Kidney glomerular epithelial cell (primary cell): ENCODE data around the gene TMEM203.

ENCODE experiments used
- DNase-seq: peaks from one replicate; lab custom pipeline; 2025; lab: John Stamatoyannopoulos, UW

The TMEM203 gene

DNA sequence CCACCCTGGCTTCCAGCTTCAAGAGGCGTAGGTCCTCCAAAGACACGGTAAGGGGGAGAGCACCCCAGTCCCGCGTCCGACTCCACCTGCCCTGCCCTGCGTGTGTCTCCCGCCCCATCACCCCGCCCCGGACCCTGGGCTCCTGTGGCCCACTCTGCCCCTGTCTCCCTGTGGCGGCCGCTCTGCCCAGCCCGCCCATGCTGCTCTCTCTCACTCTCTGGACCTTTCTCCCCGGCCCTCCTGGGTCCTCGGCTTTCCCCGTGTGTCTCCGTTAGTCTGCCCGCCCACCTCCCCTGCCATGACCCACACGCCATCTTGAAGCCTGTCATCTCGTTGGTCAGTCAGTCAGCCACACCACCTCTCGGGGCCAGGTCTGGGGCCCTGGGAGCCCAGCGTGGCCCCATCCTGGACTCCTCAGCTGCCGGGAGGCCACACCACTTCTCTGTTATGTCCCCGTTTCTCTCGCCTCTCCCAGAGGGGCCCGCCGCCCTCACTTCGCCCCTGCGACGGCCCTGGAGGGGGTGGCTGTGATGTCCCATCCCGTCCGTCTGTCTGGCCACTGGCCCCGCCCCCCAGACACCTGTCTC, 40.1 kb downstream of the TMEM203 start:
- DNase-seq = no peak

DNA sequence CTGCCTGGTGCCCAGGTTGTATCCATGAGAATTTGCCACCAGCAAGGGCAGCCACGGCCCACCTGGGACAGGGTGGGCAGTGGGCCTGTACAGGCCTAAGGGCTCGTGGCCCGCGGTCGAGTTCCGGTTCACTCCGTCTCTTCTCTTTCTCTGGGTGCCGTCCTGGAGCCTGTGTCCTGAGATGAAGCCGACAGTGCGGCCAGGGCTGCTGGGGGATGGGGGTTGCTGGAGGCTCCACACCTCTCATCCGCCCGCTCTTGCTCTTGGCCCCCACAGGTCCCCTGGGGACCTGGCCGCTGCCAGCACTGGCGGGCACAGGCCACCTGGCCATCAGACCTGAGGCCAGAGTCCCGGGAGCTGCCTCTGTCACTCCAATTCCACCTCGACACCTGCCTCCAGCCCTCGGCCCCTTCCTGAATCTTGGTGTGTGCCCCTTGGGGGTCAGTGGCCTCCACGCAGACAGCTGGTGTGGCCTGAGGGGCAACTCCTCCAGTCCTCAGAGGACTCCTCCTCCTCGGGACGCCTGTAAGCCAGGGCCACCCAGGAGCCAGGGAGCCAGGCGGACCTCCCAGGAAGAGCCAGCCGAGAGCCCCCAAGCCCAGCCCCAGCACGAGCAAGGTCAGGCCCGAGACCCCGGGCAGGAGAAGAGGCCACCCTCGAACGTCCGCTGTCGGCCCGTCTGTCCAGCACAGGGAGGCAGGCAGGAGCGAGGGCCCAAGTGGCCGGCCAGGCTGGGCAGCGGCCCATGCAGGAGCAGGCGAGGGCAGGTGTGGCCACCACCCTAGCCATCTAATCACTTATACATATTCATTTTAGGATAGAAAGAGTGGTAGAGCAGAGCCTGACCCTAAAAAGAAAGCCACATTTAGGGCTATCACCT, 40.8 kb downstream of the TMEM203 start:
- no peak for DNase-seq

DNA sequence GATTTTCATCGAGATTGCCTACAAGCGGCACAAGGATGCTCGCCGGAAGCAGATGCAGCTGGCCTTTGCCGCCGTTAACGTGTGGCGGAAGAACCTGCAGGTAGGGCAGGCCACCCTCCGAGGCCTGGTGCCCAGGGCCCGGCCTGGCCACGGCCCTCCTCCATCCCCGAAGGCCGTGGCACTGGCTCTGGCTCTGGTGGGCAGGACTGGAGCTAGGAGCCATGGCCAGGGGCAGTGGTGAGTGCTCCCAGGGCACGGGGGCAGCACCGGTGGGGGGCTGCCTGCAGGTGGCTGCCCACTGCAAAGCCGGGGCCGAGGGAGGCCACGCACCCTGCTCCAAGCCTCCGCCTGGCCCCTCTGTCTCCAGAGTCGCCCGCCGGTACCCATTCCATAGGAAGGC, 41.6 kb downstream of the TMEM203 start:
- no peak for DNase-seq

DNA sequence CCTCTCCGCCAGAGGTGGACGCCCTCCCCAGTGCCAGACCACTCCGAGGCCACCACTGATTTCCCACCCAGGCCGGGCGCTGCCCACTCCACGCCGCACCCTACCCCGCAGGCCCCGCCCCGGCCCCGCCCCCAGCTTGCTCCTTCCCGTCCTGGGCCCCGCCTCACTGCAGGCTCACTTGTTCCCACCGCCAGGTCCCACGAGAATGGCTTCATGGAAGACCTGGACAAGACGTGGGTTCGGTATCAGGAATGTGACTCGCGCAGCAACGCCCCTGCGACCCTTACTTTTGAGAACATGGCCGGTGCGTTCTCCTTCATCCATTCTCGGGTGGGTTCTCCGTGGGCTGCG, 42.1 kb downstream of the TMEM203 start:
- DNase-seq = no peak

DNA sequence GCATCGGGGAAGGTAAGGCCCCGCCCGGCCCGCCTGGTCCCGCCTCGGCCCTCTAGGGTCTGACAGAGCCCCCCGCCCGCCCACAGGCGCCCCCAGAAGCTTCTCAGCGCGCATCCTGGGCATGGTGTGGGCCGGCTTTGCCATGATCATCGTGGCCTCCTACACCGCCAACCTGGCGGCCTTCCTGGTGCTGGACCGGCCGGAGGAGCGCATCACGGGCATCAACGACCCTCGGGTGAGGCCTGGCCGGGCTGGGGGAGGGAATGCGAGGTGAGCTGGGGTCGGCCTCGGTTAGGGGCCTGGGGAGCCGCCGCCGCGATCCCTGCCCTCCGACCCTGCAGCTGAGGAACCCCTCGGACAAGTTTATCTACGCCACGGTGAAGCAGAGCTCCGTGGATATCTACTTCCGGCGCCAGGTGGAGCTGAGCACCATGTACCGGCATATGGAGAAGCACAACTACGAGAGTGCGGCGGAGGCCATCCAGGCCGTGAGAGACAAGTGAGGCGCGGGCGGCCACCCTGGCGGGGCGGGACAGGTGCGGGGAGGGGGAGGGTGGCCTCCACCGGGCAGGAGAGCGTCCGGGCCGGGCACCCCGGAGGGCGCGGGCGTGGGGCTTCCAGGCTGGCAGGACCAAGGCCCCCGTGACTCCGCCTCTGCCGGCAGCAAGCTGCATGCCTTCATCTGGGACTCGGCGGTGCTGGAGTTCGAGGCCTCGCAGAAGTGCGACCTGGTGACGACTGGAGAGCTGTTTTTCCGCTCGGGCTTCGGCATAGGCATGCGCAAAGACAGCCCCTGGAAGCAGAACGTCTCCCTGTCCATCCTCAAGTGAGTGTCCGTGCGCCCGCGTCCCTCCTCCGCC, 42.7 kb downstream of the TMEM203 start:
- no peak for DNase-seq

DNA sequence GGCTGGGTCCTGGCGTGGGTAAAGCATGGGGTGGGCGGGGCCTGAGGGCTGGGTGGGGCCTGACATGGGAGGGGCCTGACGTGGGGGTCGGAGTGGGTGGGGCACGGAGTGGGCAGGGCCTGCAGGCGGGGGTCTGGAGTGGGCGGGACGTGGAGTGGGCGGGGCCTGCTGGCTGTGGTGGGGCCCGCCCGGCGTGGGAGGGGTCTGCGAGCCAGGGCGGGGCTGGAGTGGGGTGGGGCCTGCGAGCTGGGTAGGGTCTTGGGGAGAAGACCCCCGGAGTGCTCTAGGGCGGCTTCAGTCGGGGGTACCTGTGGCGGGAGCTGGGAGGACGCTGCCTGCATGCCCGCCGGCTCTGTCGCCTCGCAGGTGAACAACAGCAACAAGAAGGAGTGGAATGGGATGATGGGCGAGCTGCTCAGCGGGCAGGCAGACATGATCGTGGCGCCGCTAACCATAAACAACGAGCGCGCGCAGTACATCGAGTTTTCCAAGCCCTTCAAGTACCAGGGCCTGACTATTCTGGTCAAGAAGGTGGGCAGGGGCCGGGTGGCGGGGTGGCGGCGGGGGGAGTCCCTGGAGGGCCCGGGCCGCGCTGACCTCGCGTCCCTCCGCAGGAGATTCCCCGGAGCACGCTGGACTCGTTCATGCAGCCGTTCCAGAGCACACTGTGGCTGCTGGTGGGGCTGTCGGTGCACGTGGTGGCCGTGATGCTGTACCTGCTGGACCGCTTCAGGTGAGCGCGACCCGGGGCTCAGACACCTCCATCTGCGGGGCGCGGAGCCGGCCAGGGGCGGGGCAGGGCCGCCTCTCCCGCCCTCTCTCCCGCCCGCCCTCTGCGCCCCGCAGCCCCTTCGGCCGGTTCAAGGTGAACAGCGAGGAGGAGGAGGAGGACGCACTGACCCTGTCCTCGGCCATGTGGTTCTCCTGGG, 43.6 kb downstream of the TMEM203 start:
- DNase-seq = no peak

DNA sequence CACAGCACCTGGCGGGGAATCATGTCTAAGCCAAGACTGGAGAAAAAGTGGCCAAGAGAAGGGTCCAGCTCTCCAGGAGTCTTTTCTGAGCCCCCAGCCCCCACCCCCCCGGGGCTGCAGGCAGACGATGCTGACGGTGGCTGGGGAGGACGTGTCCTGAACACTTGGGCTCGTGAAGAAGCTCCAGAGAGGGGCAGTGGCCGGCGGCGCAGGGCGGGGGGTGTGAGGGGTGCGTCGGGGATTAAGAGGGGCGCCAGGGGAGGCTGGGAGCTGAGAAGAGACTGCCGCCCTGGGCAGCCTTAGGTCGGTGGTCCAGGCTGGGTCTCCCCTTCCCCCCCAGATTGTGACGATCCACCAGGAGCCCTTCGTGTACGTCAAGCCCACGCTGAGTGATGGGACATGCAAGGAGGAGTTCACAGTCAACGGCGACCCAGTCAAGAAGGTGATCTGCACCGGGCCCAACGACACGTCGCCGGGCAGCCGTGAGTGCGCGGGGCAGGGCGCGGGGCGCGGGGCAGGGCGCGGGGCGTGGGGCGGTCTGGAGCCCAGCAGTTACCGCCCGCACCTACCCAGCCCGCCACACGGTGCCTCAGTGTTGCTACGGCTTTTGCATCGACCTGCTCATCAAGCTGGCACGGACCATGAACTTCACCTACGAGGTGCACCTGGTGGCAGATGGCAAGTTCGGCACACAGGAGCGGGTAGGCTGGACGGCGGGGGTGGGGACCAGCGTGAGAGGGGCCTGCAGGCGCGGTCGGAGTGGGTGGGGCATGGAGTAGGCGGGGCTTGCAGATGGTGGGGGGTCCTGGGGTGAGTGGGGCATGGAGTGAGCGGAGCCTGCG, 44.5 kb downstream of the TMEM203 start:
- DNase-seq = no peak

DNA sequence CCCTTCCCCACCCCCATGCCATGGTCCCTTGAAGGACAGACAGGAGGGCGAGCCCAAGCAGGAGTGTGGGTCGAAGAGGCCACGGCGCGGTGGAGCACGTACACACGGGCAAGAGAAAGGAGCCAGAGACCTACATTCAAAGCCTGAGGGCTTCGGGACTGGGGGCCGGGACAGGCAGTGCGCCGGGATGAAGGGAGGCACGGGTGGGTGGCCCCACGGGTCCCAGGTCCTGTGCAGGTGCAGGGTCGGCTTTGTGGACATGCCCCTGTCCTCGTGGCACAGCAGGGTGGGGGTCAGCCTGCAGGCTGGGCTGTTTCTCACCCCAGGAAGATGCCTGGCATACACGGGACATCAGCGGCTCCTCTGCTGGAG, 45.4 kb downstream of the TMEM203 start:
- DNase-seq = no peak

DNA sequence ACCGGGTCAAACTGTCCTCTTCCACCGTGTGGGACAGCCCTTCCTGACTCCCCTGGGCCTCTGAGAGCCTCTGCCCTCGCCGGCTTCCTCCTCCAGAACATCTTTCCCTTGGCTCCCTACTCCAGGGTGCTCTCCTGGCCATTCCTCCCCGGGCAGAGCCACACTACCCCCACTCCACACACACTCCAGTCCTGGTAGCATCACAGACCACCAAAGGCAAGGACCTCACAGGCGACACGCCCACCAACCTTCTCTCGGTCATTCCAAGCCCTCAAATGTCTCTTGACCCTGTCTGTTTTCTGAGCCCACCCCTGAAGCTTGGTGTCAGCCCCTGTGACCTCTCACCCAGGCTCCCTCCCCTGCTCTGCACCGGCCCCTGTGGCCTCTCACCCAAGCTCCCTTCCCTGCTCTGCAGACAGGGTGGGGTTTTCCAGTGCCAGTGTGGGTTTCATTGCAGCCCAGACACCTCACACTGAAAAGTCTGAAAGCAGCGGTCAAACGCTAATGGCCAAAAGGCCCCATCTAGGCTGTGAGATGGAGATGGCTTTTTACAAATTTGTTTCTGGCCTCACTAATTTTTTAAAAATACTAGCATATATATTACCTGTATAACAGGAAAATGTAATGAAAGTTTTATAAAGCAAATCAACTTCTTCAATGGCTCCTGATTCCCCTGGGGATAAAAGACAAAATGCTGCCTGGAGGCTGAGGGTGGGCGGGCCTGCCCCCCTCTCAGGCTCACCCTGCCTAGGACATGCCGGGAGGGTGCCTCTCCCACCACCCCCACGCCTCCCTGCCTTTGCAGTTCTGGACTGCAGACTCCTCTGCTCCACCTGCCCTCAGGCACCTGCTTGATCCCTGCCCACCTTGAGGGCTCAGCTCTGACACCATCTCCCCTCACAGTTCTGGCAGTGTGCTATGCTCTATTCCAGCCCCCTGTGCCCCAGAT, 46.1 kb downstream of the TMEM203 start:
- no peak for DNase-seq

DNA sequence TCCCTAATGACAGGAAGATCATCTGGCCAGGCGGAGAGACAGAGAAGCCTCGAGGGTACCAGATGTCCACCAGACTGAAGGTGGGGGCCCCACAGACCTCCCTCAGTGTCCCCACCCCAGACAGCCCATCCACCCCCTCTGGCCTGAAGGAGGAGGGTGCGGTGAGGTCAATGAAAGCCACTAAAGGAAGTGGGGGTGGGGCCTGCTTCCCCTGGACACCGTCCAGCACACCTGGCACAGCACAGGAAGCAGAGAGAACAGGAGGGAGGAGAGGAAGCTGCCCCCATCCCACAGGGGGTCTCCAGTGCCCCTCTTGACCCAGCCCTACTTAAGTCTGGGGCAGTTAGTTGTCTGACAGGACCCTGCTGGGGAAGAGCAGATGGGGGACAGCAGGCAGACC, 46.8 kb downstream of the TMEM203 start:
- DNase-seq = no peak

DNA sequence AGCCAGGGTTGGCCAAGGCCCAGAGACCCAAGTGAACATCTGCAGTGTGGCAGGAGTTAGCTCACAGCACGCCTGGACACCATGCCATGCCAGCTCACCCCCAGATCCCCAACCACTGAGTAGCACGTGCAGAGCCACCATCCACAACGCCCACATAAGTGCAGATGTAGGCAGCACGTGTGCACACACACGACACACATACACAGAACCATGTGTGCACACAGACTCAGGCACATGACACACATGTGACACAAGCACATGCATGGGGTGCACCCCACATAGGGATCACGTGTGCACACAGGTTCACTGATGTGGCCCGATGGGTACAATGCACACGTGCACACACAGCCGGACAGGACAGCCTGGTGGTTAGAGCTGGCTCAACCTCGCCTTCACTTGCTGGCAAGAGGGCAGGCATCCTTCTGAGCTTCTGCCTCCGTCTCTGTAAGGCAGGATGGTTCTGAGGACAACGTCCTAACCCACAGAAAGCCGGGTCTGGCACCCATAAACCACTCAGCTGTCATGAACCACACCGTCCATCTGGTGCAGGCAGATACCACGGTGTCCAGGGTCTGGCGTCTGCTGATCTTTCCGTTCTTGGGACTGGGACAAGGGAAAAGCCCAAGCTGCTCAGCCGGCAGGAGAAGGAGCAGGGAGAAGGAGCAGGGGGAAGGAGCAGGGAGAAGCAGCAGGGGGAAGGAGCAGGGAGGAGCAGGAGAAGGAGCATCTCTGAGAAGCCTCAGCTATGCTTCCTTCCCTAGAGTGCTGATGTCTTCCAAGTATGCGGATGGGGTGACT, 47.6 kb downstream of the TMEM203 start:
- no peak for DNase-seq

DNA sequence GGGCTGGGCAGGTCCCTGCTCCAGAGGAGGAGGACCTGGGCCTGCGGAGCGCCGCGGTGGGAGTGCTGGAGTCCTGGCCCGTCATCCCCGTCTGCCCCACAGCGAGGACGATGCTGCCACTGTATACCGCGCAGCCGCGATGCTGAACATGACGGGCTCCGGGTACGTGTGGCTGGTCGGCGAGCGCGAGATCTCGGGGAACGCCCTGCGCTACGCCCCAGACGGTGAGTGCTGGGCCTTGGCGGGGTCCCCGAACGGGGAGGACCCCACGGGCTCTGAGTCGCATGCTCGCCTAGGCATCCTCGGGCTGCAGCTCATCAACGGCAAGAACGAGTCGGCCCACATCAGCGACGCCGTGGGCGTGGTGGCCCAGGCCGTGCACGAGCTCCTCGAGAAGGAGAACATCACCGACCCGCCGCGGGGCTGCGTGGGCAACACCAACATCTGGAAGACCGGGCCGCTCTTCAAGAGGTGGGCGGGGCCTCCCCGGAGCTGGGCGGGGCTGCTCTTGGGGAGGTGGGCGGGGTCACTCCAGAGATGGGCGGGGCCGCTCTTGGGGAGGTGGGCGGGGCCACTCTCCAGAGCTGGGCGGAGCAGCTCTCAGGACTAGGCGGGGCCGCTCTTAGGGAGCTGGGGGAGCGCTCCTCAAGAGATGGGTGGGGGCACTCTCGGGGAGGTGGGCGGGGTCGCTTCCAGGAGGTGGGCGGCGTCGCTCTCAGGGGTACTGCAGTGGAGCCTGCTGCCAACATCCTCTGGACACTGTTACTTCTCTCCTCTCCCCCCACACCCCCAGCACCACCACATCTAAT, 48.7 kb downstream of the TMEM203 start:
- DNase-seq = no peak
